Activated CD8-positive, alpha-beta T cell treated with anti-CD3 and anti-CD28 coated beads, Interleukin-2, amount 10 ng/mL, durations not matched to agents 7 days and 5 days (primary cell): ENCODE data around the gene APOLD1. TPM values are rescaled to one million over a fixed set of nuclear protein-coding genes. Genes with fewer than 3 reads are reported as not detected.
"Not testable (repeated sequence)": the region's sequence is repeated elsewhere in the genome, so short reads cannot be mapped to it uniquely, and the experiment has no call there.

Experiments used
- ATAC-seq: fragments of 150-1000 bp; cut with Tn5 transposase; one replicate; pipeline ENCODE4 v1.10.0; 2021; ENCODE audit warnings: moderate library complexity
- CTCF ChIA-PET: fragments of 350-600 bp; sonication (Branson Sonifier 250); formaldehyde crosslinking; loops from one replicate; lab custom pipeline; 2021; ENCODE audit warnings: antibody characterized with exemption; lab: Charles Lee
- POLR2A ChIA-PET: fragments of 350-600 bp; sonication (Branson Sonifier 250); formaldehyde crosslinking; loops from one replicate; lab custom pipeline; 2021; ENCODE audit warnings: antibody characterized with exemption; lab: Charles Lee
- DNase-seq: peaks from one replicate; pipeline ENCODE4 v3.0.0-alpha.2; 2020
- H3K27ac Mint-ChIP-seq: one replicate; pipeline ENCODE4 v1.8.0; 2021; ENCODE audit warnings: mild to moderate bottlenecking, mixed read lengths
- H3K27me3 Mint-ChIP-seq: one replicate; pipeline ENCODE4 v1.8.0; 2021; ENCODE audit warnings: low read depth, mixed read lengths
- H3K36me3 Mint-ChIP-seq: one replicate; pipeline ENCODE4 v1.8.0; 2021; ENCODE audit warnings: low read depth, mixed read lengths
- H3K4me1 Mint-ChIP-seq: one replicate; pipeline ENCODE4 v1.8.0; 2021; ENCODE audit warnings: low read depth, mixed read lengths
- H3K4me3 Mint-ChIP-seq: one replicate; pipeline ENCODE4 v1.8.0; 2021; ENCODE audit warnings: mild to moderate bottlenecking, mixed read lengths
- H3K9me3 Mint-ChIP-seq: one replicate; pipeline ENCODE4 v1.8.0; 2022; ENCODE audit warnings: mixed read lengths; ENCODE audit not compliant: insufficient read depth
- total RNA-seq, 2 experiments: library from RNA; stranded (reverse); gene quantifications; one replicate each; pipeline ENCODE4 v1.2.3, GENCODE V29; 2021

APOLD1 gene
- total RNA-seq, 2 experiments from 2014 or later = 11.0 to 11.1 TPM

GRCh38 chr12:12821975-12822374, 36.5 kb downstream of the APOLD1 start:
- no peaks in the 10 kb centered on the region for H3K27me3 Mint-ChIP-seq
- ATAC-seq = no peak
- no peak overlapping the region for H3K4me3 Mint-ChIP-seq
- no peak for DNase-seq
- peaks cover 70% of the 10 kb centered on the region for H3K36me3 Mint-ChIP-seq
- POLR2A ChIA-PET = interaction anchor here (0.9 kb wide), 1 partner anchor 16 kb away, joined by 3 read pairs; no protein-coding TSS in a partner anchor
- peaks cover 20% of the 10 kb centered on the region for H3K4me1 Mint-ChIP-seq
- H3K9me3 Mint-ChIP-seq = no peaks in the 10 kb centered on the region
- CTCF ChIA-PET = interaction anchor here (0.9 to 3.3 kb wide), 3 partner anchors 9 to 32 kb away, joined by 3 to 17 read pairs (median 7); partner anchors contain the start of gene DDX47
- no peak overlapping the region for H3K27ac Mint-ChIP-seq

DNA sequence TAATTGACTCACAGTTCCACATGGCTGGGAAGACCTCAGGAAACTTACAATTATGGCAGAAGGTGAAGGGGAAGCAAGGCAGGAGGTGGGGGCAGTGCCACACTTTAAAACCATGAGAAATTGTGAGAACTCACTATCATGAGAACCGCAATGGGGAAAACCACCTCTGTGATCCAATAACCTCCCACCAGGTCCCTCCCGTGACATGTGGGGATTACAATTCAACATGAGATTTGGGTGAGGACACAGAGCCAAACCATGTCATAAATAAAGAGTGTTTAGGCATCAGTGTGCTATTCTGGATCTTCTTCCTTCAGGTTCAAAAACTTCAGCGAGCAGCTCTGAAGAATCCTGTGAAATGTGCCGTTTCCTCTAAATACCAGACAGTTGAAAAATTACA, 37.4 kb downstream of the APOLD1 start:
- H3K4me1 Mint-ChIP-seq = peaks cover 18% of the 10 kb centered on the region
- H3K4me3 Mint-ChIP-seq = no peak overlapping the region
- peaks cover 70% of the 10 kb centered on the region for H3K36me3 Mint-ChIP-seq
- no peaks in the 10 kb centered on the region for H3K9me3 Mint-ChIP-seq
- no peaks in the 10 kb centered on the region for H3K27me3 Mint-ChIP-seq
- no peak overlapping the region for H3K27ac Mint-ChIP-seq
- POLR2A ChIA-PET = no interaction called here
- no peak for DNase-seq
- ATAC-seq = no peak
- CTCF ChIA-PET = interaction anchor here (1.0 to 3.3 kb wide), 3 partner anchors 10 to 14 kb away, joined by 3 to 17 read pairs (median 7); partner anchors contain the start of gene DDX47

DNA sequence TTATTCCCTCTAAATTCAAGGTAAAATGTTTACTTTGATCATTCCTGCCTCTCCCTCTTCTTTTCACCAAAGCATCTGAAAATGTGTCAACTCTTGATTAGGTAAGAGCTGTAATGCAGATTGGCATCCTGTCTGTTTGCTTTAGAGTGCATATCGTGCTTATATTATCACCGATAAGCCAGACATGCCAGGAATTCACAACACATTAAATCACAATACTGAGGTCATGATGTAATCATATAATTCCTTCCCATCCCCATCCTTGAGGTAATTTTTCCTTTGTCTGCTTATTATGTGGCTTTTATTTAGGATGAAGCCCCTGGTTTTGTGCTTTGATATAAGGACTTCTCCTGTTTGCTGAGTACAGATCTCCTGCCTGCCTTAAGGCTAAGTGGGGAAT, 37.8 kb downstream of the APOLD1 start:
- Mint-ChIP-seq H3K4me1 (peaks cover 16% of the 10 kb centered on the region), H3K27me3 (no peaks in the 10 kb centered on the region), H3K9me3 (no peaks in the 10 kb centered on the region), H3K27ac (no peak overlapping the region), H3K36me3 (peaks cover 68% of the 10 kb centered on the region), H3K4me3 (no peak overlapping the region)
- POLR2A ChIA-PET = interaction anchor here (1.0 kb wide), 1 partner anchor 10 kb away, joined by 3 read pairs; the partner anchor contains the start of gene DDX47
- CTCF ChIA-PET = interaction anchor here (1.0 to 3.3 kb wide), 2 partner anchors 10 to 13 kb away, joined by 3 to 17 read pairs; partner anchors contain the start of gene DDX47
- ATAC-seq (no peak), DNase-seq (no peak)

- Mint-ChIP-seq H3K4me3 (no peak overlapping the region), H3K9me3 (no peaks in the 10 kb centered on the region), H3K4me1 (peaks cover 12% of the 10 kb centered on the region), H3K36me3 (peaks cover 67% of the 10 kb centered on the region), H3K27me3 (no peaks in the 10 kb centered on the region), H3K27ac (no peak overlapping the region)
- DNase-seq = no peak
- POLR2A ChIA-PET = interaction anchor here (1.0 kb wide), 1 partner anchor 11 kb away, joined by 3 read pairs; the partner anchor contains the start of gene DDX47
- CTCF ChIA-PET = interaction anchor here (1.0 to 3.3 kb wide), 2 partner anchors 11 to 13 kb away, joined by 3 to 17 read pairs; partner anchors contain the start of gene DDX47
- no peak for ATAC-seq
These were observed 38.4 kb downstream of the APOLD1 start for GRCh38 chr12:12823811-12824210.

- Mint-ChIP-seq H3K27me3 (no peaks in the 10 kb centered on the region), H3K27ac (no peak overlapping the region), H3K4me1 (peaks cover 14% of the 10 kb centered on the region), H3K36me3 (peaks cover 27% of the 10 kb centered on the region), H3K4me3 (no peak overlapping the region), H3K9me3 (no peaks in the 10 kb centered on the region)
- DNase-seq = no peak
- POLR2A ChIA-PET = no interaction called here
- CTCF ChIA-PET = interaction anchor here (1.3 to 2.3 kb wide), 3 partner anchors 8 to 20 kb away, joined by 4 to 18 read pairs (median 8); no protein-coding TSS in a partner anchor
- no peak for ATAC-seq
These were observed 50.1 kb downstream of the APOLD1 start for GRCh38 chr12:12835378-12836146.

- DNase-seq (no peak), ATAC-seq (no peak)
- Mint-ChIP-seq H3K36me3 (peaks cover 23% of the 10 kb centered on the region), H3K4me1 (peaks cover 14% of the 10 kb centered on the region), H3K9me3 (no peaks in the 10 kb centered on the region), H3K27me3 (no peaks in the 10 kb centered on the region), H3K27ac (no peak overlapping the region), H3K4me3 (no peak overlapping the region)
- ChIA-PET CTCF (interaction anchor here (0.6 to 3.3 kb wide), 31 partner anchors 9 to 381 kb away, joined by 3 to 26 read pairs (median 5); partner anchors contain the start of genes DDX47 and GPRC5A), POLR2A (interaction anchor here (2.8 kb wide), 1 partner anchor 10 kb away, joined by 8 read pairs; no protein-coding TSS in a partner anchor)
These were observed 51.1 kb downstream of the APOLD1 start for GRCh38 chr12:12836571-12836970.

- ATAC-seq = peak; percentile 69
- ChIA-PET POLR2A (interaction anchor here (2.8 kb wide), 1 partner anchor 11 kb away, joined by 8 read pairs; no protein-coding TSS in a partner anchor), CTCF (interaction anchor here (0.6 to 3.3 kb wide), 35 partner anchors 9 to 380 kb away, joined by 3 to 26 read pairs (median 5); partner anchors contain the start of genes DDX47 and GPRC5A)
- DNase-seq = peak; percentile 52
- Mint-ChIP-seq H3K27ac (no peak overlapping the region), H3K4me1 (peaks cover 14% of the 10 kb centered on the region), H3K9me3 (no peaks in the 10 kb centered on the region), H3K27me3 (no peaks in the 10 kb centered on the region), H3K4me3 (no peak overlapping the region), H3K36me3 (peaks cover 20% of the 10 kb centered on the region)
These were observed 51.8 kb downstream of the APOLD1 start for GRCh38 chr12:12837025-12837812.

- DNase-seq (no peak), ATAC-seq (no peak)
- ChIA-PET POLR2A (interaction anchor here (1.2 to 2.8 kb wide), 2 partner anchors 12 to 16 kb away, joined by 3 to 8 read pairs; no protein-coding TSS in a partner anchor), CTCF (interaction anchor here (0.8 to 3.3 kb wide), 10 partner anchors 8 to 375 kb away, joined by 3 to 26 read pairs (median 6); partner anchors contain the start of genes DDX47 and GPRC5A)
- Mint-ChIP-seq H3K4me3 (no peak overlapping the region), H3K4me1 (peaks cover 14% of the 10 kb centered on the region), H3K27me3 (no peaks in the 10 kb centered on the region), H3K27ac (no peak overlapping the region), H3K36me3 (peaks cover 14% of the 10 kb centered on the region), H3K9me3 (no peaks in the 10 kb centered on the region)
These were observed 52.3 kb downstream of the APOLD1 start for GRCh38 chr12:12837813-12838153.

DNA sequence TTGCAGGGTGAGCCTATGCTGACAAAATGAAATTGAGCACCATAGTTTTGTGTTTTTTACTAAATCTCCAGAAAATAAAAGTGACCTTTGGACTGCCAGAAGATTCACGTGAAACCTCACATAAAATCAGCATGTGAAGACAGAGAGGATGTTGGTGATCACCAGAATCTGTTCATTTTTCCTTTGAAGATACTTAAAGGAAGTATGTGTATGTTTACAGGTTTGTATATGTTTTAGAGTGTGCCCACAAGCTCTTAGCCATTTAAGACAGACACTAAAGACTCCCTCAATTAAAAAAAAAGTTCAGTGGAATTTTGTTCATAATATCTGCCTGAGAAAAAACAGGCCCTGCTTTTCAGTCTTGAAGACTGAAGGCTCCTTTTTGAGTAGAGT, 53.5 kb downstream of the APOLD1 start:
- ATAC-seq = no peak
- no peak overlapping the region for H3K4me3 Mint-ChIP-seq
- peaks cover 3% of the 10 kb centered on the region for H3K36me3 Mint-ChIP-seq
- peak overlapping the region; percentile 30 for H3K27ac Mint-ChIP-seq
- H3K9me3 Mint-ChIP-seq = no peaks in the 10 kb centered on the region
- no peaks in the 10 kb centered on the region for H3K27me3 Mint-ChIP-seq
- ChIA-PET POLR2A (interaction anchor here (1.2 to 2.8 kb wide), 2 partner anchors 13 to 17 kb away, joined by 3 to 8 read pairs; no protein-coding TSS in a partner anchor), CTCF (interaction anchor here (1.2 to 3.3 kb wide), 3 partner anchors 18 to 78 kb away, joined by 3 to 26 read pairs (median 3); no protein-coding TSS in a partner anchor)
- H3K4me1 Mint-ChIP-seq = peaks cover 14% of the 10 kb centered on the region
- no peak for DNase-seq

GRCh38 chr12:12839439-12839838, 54.0 kb downstream of the APOLD1 start:
- DNase-seq, H3K9me3 Mint-ChIP-seq, H3K36me3 Mint-ChIP-seq, H3K4me3 Mint-ChIP-seq, H3K27me3 Mint-ChIP-seq, ATAC-seq, POLR2A ChIA-PET: not testable (repeated sequence)
- CTCF ChIA-PET = interaction anchor here (3.3 kb wide), 1 partner anchor 51 kb away, joined by 26 read pairs; no protein-coding TSS in a partner anchor
- H3K4me1 Mint-ChIP-seq = peaks cover 14% of the 10 kb centered on the region
- peak overlapping the region; percentile 30 for H3K27ac Mint-ChIP-seq
